ENCODE results near the gene PCDHB9.

DNA sequence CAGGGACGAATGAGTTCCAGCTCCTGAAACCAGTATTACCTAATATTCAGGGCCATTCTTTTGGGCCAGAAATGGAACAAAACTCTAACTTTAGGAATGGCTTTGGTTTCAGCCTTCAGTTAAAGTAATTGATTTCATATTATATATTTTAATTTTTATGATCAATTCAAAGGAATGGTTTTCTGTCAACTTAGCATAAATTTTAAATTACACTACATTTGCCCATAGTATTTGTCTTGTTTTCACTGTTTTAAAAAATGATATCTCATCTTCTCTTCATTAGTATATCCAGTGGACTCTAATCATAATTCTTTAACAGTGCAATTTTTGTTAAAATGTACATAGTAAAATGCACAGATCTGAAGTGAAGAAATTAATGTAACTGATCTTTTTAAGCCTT, 6.6 kb upstream of the PCDHB9 start:
- TF ChIP-seq, protein P1, sequence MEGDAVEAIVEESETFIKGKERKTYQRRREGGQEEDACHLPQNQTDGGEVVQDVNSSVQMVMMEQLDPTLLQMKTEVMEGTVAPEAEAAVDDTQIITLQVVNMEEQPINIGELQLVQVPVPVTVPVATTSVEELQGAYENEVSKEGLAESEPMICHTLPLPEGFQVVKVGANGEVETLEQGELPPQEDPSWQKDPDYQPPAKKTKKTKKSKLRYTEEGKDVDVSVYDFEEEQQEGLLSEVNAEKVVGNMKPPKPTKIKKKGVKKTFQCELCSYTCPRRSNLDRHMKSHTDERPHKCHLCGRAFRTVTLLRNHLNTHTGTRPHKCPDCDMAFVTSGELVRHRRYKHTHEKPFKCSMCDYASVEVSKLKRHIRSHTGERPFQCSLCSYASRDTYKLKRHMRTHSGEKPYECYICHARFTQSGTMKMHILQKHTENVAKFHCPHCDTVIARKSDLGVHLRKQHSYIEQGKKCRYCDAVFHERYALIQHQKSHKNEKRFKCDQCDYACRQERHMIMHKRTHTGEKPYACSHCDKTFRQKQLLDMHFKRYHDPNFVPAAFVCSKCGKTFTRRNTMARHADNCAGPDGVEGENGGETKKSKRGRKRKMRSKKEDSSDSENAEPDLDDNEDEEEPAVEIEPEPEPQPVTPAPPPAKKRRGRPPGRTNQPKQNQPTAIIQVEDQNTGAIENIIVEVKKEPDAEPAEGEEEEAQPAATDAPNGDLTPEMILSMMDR (conservative IDR thresholded peaks at IDR 0.05; ENCODE audit: low read depth in 2 of 2) = no peak
- TF ChIP-seq EZH2 (IDR thresholded peaks at IDR 0.05; ENCODE audit: low read depth, unreplicated experiment) = no peak
- no peak for TF ChIP-seq EZH2phosphoT487 (IDR thresholded peaks at IDR 0.05; ENCODE audit: unreplicated experiment)
- TF ChIP-seq POLR2AphosphoS5 (IDR thresholded peaks at IDR 0.05; ENCODE audit: low read depth) = no peak
- no peak for TF ChIP-seq JUNB (IDR thresholded peaks at IDR 0.05; ENCODE audit: unreplicated experiment)
- TF ChIP-seq CREB1 (CRISPR knock-in tag; IDR thresholded peaks at IDR 0.05; ENCODE audit: low read depth) = no peak
- TF ChIP-seq, protein P2, sequence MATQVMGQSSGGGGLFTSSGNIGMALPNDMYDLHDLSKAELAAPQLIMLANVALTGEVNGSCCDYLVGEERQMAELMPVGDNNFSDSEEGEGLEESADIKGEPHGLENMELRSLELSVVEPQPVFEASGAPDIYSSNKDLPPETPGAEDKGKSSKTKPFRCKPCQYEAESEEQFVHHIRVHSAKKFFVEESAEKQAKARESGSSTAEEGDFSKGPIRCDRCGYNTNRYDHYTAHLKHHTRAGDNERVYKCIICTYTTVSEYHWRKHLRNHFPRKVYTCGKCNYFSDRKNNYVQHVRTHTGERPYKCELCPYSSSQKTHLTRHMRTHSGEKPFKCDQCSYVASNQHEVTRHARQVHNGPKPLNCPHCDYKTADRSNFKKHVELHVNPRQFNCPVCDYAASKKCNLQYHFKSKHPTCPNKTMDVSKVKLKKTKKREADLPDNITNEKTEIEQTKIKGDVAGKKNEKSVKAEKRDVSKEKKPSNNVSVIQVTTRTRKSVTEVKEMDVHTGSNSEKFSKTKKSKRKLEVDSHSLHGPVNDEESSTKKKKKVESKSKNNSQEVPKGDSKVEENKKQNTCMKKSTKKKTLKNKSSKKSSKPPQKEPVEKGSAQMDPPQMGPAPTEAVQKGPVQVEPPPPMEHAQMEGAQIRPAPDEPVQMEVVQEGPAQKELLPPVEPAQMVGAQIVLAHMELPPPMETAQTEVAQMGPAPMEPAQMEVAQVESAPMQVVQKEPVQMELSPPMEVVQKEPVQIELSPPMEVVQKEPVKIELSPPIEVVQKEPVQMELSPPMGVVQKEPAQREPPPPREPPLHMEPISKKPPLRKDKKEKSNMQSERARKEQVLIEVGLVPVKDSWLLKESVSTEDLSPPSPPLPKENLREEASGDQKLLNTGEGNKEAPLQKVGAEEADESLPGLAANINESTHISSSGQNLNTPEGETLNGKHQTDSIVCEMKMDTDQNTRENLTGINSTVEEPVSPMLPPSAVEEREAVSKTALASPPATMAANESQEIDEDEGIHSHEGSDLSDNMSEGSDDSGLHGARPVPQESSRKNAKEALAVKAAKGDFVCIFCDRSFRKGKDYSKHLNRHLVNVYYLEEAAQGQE (IDR thresholded peaks at IDR 0.05; ENCODE audit: unreplicated experiment) = no peak
- TF ChIP-seq ZNF331 (CRISPR knock-in tag; IDR thresholded peaks at IDR 0.05; ENCODE audit: low read depth) = no peak
- TF ChIP-seq STAT1 (IDR thresholded peaks at IDR 0.05; ENCODE audit: unreplicated experiment) = no peak
- no peak for TF ChIP-seq NANOG (IDR thresholded peaks at IDR 0.05; ENCODE audit: borderline replicate concordance)
- TF ChIP-seq, protein P3, sequence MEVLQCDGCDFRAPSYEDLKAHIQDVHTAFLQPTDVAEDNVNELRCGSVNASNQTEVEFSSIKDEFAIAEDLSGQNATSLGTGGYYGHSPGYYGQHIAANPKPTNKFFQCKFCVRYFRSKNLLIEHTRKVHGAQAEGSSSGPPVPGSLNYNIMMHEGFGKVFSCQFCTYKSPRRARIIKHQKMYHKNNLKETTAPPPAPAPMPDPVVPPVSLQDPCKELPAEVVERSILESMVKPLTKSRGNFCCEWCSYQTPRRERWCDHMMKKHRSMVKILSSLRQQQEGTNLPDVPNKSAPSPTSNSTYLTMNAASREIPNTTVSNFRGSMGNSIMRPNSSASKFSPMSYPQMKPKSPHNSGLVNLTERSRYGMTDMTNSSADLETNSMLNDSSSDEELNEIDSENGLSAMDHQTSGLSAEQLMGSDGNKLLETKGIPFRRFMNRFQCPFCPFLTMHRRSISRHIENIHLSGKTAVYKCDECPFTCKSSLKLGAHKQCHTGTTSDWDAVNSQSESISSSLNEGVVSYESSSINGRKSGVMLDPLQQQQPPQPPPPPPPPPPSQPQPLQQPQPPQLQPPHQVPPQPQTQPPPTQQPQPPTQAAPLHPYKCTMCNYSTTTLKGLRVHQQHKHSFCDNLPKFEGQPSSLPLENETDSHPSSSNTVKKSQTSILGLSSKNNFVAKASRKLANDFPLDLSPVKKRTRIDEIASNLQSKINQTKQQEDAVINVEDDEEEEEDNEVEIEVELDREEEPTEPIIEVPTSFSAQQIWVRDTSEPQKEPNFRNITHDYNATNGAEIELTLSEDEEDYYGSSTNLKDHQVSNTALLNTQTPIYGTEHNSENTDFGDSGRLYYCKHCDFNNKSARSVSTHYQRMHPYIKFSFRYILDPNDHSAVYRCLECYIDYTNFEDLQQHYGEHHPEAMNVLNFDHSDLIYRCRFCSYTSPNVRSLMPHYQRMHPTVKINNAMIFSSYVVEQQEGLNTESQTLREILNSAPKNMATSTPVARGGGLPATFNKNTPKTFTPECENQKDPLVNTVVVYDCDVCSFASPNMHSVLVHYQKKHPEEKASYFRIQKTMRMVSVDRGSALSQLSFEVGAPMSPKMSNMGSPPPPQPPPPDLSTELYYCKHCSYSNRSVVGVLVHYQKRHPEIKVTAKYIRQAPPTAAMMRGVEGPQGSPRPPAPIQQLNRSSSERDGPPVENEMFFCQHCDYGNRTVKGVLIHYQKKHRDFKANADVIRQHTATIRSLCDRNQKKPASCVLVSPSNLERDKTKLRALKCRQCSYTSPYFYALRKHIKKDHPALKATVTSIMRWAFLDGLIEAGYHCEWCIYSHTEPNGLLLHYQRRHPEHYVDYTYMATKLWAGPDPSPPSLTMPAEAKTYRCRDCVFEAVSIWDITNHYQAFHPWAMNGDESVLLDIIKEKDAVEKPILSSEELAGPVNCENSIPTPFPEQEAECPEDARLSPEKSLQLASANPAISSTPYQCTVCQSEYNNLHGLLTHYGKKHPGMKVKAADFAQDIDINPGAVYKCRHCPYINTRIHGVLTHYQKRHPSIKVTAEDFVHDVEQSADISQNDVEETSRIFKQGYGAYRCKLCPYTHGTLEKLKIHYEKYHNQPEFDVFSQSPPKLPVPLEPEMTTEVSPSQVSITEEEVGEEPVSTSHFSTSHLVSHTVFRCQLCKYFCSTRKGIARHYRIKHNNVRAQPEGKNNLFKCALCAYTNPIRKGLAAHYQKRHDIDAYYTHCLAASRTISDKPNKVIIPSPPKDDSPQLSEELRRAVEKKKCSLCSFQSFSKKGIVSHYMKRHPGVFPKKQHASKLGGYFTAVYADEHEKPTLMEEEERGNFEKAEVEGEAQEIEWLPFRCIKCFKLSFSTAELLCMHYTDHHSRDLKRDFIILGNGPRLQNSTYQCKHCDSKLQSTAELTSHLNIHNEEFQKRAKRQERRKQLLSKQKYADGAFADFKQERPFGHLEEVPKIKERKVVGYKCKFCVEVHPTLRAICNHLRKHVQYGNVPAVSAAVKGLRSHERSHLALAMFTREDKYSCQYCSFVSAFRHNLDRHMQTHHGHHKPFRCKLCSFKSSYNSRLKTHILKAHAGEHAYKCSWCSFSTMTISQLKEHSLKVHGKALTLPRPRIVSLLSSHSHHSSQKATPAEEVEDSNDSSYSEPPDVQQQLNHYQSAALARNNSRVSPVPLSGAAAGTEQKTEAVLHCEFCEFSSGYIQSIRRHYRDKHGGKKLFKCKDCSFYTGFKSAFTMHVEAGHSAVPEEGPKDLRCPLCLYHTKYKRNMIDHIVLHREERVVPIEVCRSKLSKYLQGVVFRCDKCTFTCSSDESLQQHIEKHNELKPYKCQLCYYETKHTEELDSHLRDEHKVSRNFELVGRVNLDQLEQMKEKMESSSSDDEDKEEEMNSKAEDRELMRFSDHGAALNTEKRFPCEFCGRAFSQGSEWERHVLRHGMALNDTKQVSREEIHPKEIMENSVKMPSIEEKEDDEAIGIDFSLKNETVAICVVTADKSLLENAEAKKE (CRISPR knock-in tag; IDR thresholded peaks at IDR 0.05) = no peak

All from GM23338 (cell line).